RWPE2 (cell line): ENCODE data around the gene LTA.

Source experiments
- ATAC-seq: fragments of 200-7000 bp; cut with Tn5 transposase; 3 replicates; pipeline ENCODE4 v1.9.1; 2021; ENCODE audit warnings: low read depth
- DNase-seq: peaks from one replicate; pipeline ENCODE4 v3.0.0-alpha.2; 2020; ENCODE audit warnings: low spot score
- H3K27ac ChIP-seq: fragments of 450-650 bp; 2 replicates; pipeline ENCODE4 v1.5.1; 2017; ENCODE audit warnings: mild to moderate bottlenecking; ENCODE audit not compliant: poor library complexity, severe bottlenecking
- H3K27me3 ChIP-seq: fragments of 250-450 bp; sonication (Bioruptor Pico); 2 replicates; pipeline ENCODE4 v1.5.1; 2021; ENCODE audit warnings: mild to moderate bottlenecking, moderate library complexity; ENCODE audit not compliant: insufficient read depth, poor library complexity, severe bottlenecking
- H3K36me3 ChIP-seq: fragments of 250-450 bp; sonication (Bioruptor Pico); 2 replicates; pipeline ENCODE4 v1.5.1; 2020; ENCODE audit warnings: low read depth, mild to moderate bottlenecking, moderate library complexity
- H3K4me1 ChIP-seq: fragments of 250-450 bp; sonication (Bioruptor Pico); 2 replicates; pipeline ENCODE4 v1.5.1; 2021; ENCODE audit warnings: mild to moderate bottlenecking, moderate library complexity; ENCODE audit not compliant: insufficient read depth, poor library complexity, severe bottlenecking
- H3K4me3 ChIP-seq: fragments of 250-450 bp; sonication (Bioruptor Pico); 2 replicates; pipeline ENCODE4 v1.5.1; 2021; ENCODE audit warnings: mild to moderate bottlenecking, moderate library complexity; ENCODE audit not compliant: severe bottlenecking
- H3K9me3 ChIP-seq: fragments of 250-450 bp; sonication (Bioruptor Pico); 2 replicates; pipeline ENCODE4 v1.5.1; 2021; ENCODE audit warnings: mild to moderate bottlenecking, moderate library complexity; ENCODE audit not compliant: severe bottlenecking
- TF ChIP-seq, protein P1 (sequence below): fragments of 450-650 bp; IDR thresholded peaks from one replicate; pipeline ENCODE4 v1.5.1; 2017; ENCODE audit warnings: mild to moderate bottlenecking, moderate library complexity; ENCODE audit not compliant: poor library complexity, severe bottlenecking

Gene LTA

DNA sequence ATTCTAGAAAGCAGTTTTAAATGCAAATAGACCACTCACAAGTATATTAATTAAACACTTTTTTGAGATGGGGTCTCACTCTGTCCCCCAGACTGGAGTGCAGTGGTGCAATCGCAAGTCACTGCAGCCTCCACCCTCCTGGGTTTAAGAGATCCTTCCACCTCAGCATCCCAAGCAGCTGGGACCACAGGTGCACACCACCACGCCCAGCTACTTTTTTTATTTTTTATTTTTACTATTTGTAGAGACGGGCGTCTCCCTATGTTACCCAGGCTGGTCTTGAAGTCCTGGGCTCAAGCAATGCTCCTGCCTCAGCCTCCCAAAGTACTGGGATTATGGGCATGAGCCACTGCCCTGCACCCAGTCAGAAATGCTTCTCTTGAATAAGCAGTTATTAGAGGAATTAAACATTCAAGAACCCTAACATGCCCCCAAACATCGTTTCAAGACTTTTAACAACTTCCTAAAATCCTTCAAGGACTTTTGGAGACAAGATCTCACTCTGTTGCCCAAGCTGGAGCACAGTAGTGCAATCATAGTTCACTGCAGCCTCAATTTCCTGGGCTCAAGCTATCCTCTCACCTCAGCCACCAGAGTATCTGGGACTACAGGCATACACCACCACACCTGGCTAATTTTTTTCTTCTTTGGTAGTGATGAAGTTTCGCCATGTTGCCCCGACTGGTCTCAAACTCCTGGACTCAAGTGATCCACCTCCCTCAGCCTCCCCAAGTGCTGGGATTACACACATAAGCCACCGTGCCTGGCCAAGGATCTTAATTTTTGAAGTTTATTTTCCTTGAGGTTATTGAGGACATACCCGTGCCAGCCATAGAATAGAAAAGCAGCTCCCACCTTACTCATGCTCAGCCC is 40.1 kb upstream of the LTA start:
- Histone ChIP-seq H3K36me3 (peaks cover 70% of the 10 kb centered on the region), H3K9me3 (no peaks in the 10 kb centered on the region), H3K27ac (no peak overlapping the region), H3K4me1 (no peaks in the 10 kb centered on the region), H3K27me3 (no peaks in the 10 kb centered on the region), H3K4me3 (no peak overlapping the region)
- ATAC-seq: no peak
- TF ChIP-seq, protein P1, sequence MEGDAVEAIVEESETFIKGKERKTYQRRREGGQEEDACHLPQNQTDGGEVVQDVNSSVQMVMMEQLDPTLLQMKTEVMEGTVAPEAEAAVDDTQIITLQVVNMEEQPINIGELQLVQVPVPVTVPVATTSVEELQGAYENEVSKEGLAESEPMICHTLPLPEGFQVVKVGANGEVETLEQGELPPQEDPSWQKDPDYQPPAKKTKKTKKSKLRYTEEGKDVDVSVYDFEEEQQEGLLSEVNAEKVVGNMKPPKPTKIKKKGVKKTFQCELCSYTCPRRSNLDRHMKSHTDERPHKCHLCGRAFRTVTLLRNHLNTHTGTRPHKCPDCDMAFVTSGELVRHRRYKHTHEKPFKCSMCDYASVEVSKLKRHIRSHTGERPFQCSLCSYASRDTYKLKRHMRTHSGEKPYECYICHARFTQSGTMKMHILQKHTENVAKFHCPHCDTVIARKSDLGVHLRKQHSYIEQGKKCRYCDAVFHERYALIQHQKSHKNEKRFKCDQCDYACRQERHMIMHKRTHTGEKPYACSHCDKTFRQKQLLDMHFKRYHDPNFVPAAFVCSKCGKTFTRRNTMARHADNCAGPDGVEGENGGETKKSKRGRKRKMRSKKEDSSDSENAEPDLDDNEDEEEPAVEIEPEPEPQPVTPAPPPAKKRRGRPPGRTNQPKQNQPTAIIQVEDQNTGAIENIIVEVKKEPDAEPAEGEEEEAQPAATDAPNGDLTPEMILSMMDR: no peak
- DNase-seq: no peak

DNA sequence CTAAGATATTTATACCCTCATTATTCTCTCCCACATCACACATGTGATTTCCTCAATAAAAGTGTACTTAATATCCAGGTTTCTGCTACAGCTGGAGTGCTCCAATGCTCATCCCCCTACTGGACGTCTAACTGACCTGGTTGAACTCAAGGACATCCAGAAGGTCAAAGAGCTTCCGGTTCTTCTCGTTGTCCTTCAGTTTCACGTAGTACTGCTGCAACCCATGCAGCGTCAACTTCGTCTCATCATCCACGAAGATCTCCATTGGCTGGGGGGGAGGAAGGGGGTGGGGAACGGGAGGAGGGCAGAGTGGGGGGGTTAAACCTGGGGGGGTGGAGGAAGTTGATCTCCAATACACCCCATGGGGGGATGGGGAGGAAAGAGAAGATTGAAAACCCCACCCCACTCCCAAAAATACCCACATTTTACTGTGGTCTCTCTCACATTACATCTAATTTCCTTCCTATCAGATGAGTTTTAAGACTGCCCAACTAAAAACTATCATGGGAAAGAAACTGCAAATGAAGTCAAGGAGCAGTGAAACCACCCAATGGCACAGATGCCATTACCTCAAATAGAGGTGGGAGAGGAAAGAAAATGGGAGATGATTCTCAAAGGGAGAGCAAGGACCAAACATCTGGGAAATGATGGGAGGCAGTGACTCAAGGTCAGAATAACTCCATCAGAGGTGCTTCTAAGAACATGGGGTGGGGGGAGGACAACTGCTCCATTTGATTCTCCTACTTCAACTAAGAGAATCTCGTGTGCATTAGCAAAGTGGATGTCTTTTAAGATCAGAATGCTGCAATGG is 39.2 kb upstream of the LTA start:
- Histone ChIP-seq H3K36me3 (peaks cover 79% of the 10 kb centered on the region), H3K4me1 (no peaks in the 10 kb centered on the region), H3K4me3 (no peak overlapping the region), H3K27me3 (no peaks in the 10 kb centered on the region), H3K27ac (no peak overlapping the region), H3K9me3 (no peaks in the 10 kb centered on the region)
- no peak for DNase-seq
- TF ChIP-seq, protein P1: no peak
- ATAC-seq: no peak

DNA sequence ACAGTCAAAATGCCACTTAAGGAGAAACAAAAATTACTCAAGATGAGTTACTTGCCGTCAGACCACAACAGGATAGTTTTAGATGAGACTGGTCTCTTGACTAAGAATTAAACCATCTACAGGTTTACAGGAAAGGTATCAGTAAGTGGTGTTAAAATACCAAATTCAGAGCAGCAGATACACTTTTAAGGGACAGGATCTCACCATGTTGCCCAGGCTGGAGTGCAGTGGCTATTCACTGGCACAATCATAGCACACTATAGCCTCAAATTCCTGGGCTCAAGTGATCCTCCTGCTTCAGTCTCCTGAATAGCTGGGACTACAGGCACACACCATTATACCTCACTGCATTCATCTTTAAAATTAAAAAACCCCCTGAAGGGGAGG is 38.6 kb upstream of the LTA start:
- H3K36me3 ChIP-seq: peaks cover 85% of the 10 kb centered on the region
- H3K27me3 ChIP-seq: no peaks in the 10 kb centered on the region
- TF ChIP-seq, protein P1: no peak
- H3K9me3 ChIP-seq: no peaks in the 10 kb centered on the region
- DNase-seq: no peak
- H3K4me3 ChIP-seq: no peak overlapping the region
- H3K4me1 ChIP-seq: no peaks in the 10 kb centered on the region
- no peak overlapping the region for H3K27ac ChIP-seq
- ATAC-seq: no peak

DNA sequence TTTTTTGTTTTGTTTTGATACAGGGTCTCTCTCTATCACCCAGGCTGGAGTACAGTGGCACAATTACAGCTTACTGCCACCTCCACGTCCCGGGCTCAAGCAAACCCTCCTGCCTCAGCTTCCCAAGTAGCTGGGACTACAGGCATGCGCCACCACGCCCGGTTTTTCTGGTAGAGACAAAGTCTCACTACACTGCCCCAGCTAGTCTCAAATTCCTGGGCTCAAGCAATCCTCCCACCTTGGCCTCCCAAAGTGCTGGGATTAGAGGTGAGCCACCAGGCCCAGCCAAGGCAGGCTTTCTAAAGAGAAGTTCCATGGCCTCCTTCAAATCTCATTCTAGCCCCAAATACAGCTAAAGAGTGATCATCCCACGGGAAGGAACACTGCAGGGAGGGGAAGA is 38.1 kb upstream of the LTA start:
- H3K27me3 ChIP-seq: no peaks in the 10 kb centered on the region
- ATAC-seq (no peak), DNase-seq (no peak)
- no peaks in the 10 kb centered on the region for H3K4me1 ChIP-seq
- H3K9me3 ChIP-seq: no peaks in the 10 kb centered on the region
- TF ChIP-seq, protein P1: no peak
- peaks cover 90% of the 10 kb centered on the region for H3K36me3 ChIP-seq
- no peak overlapping the region for H3K4me3 ChIP-seq
- H3K27ac ChIP-seq: no peak overlapping the region
